ENCODE results near the gene NABP2. TPM values are rescaled to one million over a fixed set of nuclear protein-coding genes. Genes with fewer than 3 reads are reported as not detected.
"Not testable (repeated sequence)": the region's sequence is repeated elsewhere in the genome, so short reads cannot be mapped to it uniquely, and the experiment has no call there.

The NABP2 gene
- total and polyA plus RNA-seq, 9 donors: 19.8 to 43.7 (median 28.9) TPM

DNA sequence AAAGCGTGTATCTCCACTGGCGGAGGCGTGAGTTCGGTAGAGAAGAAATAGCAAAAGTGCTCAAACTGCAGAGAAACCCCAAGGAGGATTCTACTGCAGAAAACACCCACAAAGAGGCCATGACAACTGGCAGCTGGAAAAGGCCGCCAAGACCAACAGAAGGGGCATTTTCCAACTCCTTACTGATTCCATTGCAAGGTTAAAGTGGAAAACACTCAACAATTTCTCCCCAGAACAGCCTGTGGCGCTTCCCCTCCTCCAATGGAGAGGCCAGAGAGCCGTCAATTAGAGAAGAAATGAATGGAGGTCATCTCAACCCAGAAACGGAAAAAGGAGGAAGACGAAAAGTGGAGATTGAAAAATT is 34.7 kb downstream of the NABP2 start:
- peaks cover 4% of the 10 kb centered on the region for H3K4me1 ChIP-seq (ENCODE audit: insufficient read depth)
- H3K27ac ChIP-seq: peak overlapping the region; percentile 41 to 87
- DNase-seq: no peak
- no peaks in the 10 kb centered on the region for H3K9me3 ChIP-seq
- peak overlapping the region; percentile 88 for H3K4me3 ChIP-seq
- TF ChIP-seq EP300 (IDR thresholded peaks at IDR 0.05): no peak
- TF ChIP-seq, protein P1, sequence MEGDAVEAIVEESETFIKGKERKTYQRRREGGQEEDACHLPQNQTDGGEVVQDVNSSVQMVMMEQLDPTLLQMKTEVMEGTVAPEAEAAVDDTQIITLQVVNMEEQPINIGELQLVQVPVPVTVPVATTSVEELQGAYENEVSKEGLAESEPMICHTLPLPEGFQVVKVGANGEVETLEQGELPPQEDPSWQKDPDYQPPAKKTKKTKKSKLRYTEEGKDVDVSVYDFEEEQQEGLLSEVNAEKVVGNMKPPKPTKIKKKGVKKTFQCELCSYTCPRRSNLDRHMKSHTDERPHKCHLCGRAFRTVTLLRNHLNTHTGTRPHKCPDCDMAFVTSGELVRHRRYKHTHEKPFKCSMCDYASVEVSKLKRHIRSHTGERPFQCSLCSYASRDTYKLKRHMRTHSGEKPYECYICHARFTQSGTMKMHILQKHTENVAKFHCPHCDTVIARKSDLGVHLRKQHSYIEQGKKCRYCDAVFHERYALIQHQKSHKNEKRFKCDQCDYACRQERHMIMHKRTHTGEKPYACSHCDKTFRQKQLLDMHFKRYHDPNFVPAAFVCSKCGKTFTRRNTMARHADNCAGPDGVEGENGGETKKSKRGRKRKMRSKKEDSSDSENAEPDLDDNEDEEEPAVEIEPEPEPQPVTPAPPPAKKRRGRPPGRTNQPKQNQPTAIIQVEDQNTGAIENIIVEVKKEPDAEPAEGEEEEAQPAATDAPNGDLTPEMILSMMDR (IDR thresholded peaks at IDR 0.05): no peak
- no peak for TF ChIP-seq POLR2A (IDR thresholded peaks at IDR 0.05)
- no peaks in the 10 kb centered on the region for H3K27me3 ChIP-seq
- intact Hi-C loops (cut with DNase I): no loop called here
- H3K36me3 ChIP-seq: no peaks in the 10 kb centered on the region
- WGBS, 3 donors: 2 to 6% (median 5%) methylated on average over 9 of the region's 9 CpGs

DNA sequence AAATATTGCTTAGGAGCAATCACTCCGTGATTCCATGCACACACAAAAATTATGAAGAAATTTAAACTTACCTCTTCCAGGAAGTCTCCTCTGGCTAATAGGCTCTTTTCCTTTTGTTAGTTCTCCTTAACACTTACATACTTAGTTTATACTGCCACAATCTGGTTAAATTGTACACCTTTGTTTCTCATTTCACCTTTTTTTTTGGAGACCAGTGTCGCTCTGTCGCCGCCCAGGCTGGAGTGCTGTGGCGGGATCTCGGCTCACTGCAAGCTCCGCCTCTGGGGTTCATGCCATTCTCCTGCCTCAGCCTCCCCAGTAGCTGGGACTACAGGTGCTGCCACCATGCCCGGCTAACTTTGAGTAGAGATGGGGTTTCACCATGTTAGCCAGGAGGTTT is 36.2 kb downstream of the NABP2 start:
- Histone ChIP-seq H3K27me3 (no peaks in the 10 kb centered on the region), H3K36me3 (no peaks in the 10 kb centered on the region), H3K4me3 (no peak overlapping the region), H3K9me3 (no peaks in the 10 kb centered on the region), H3K4me1 (ENCODE audit: insufficient read depth) (peaks cover 4% of the 10 kb centered on the region), H3K27ac (no peak overlapping the region)
- TF ChIP-seq, protein P1 (IDR thresholded peaks at IDR 0.05): no peak
- TF ChIP-seq EP300 (IDR thresholded peaks at IDR 0.05) (no peak), POLR2A (IDR thresholded peaks at IDR 0.05) (no peak)
- 84 to 89% (median 87%) methylated on average over 8 of the region's 8 CpGs for WGBS, 3 donors
- DNase-seq: no peak
- intact Hi-C loops (cut with DNase I): no loop called here

DNA sequence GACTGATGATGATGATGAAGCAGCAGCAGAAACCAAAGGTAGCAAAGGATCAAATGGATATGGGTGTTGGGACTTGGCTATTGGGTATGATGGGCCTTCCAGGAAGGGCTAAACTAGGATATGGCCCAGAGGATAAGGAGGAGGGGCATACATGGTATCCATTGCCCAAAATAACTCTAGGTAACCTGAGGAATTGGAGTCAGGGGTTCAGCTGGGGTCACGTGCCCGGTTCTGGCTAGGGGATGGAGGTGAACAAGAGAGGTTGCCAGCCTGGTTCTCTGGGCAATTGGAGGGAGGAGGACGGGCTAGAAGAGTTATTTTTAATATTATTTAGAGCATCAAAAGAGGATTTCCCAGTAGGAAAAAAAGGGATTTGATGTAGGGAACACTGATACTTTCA is 36.8 kb downstream of the NABP2 start:
- no peak overlapping the region for H3K4me3 ChIP-seq
- no peaks in the 10 kb centered on the region for H3K27me3 ChIP-seq
- WGBS, 3 donors: 77 to 84% (median 80%) methylated on average over 3 of the region's 3 CpGs
- TF ChIP-seq, protein P1 (IDR thresholded peaks at IDR 0.05): no peak
- TF ChIP-seq POLR2A (IDR thresholded peaks at IDR 0.05): no peak
- no peak for TF ChIP-seq EP300 (IDR thresholded peaks at IDR 0.05)
- H3K4me1 ChIP-seq (ENCODE audit: insufficient read depth): peaks cover 4% of the 10 kb centered on the region
- H3K36me3 ChIP-seq: no peaks in the 10 kb centered on the region
- no peak overlapping the region for H3K27ac ChIP-seq
- intact Hi-C loops (cut with DNase I): no loop called here
- no peak for DNase-seq
- H3K9me3 ChIP-seq: no peaks in the 10 kb centered on the region

DNA sequence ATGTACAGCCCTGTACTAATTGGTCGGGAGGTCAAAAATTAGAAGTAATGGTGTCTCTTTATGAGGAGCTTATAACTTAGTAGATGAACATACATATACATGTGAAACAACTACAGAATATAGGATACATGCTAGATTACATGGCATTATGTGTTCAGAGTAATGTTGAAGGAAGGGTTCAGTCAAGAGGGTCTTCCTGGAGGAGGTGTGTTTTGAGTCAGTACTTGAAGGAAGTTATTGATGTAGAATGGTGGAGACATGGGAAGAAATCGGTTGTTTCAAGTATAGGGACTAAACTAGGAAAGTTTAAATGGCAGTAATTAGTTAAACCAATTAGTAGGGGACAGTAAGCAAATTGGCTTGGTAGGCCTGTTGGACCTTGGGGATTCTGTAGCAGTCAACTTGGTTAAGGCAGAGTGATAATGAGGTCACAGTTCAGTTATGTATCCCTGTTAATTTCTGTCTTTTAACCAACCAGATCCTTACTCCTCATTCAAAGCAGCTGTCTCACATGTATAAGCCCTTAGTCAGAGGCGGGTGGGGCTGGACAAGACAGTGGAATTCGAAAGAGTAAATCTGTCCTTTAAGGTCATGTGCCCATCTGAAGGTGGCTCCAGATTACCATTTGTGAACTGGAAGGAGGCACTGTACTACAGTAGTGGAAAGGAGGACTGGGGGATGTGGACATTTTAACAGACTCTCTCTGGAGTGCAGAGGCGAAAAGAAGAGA is 37.5 kb downstream of the NABP2 start:
- no peak for DNase-seq
- TF ChIP-seq EP300 (IDR thresholded peaks at IDR 0.05): no peak
- TF ChIP-seq POLR2A (IDR thresholded peaks at IDR 0.05): no peak
- TF ChIP-seq, protein P1 (IDR thresholded peaks at IDR 0.05): no peak
- no peak overlapping the region for H3K27ac ChIP-seq

DNA sequence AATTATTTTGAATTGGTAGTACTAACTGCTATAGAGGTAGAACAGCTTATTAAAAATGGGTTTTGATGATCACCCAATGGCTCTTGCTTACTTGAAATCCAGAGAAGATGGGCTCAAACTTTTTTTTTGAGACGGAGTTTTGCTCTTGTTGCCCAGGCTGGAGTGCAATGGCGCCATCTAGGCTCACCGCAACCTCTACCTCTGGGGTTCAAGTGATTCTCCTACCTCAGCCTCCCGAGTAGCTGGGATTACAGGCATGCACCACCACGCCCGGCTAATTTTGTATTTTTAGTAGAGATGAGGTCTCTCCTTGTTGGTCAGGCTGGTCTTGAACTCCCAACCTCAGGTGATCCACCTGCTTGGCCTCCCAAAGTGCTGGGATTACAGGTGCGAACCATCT is 38.8 kb downstream of the NABP2 start:
- intact Hi-C loops (cut with DNase I); H3K36me3 ChIP-seq; H3K4me3 ChIP-seq; H3K9me3 ChIP-seq; DNase-seq; H3K4me1 ChIP-seq (ENCODE audit: insufficient read depth); H3K27me3 ChIP-seq; H3K27ac ChIP-seq: not testable (repeated sequence)
- WGBS, 3 donors: 87 to 88% (median 88%) methylated on average over 7 of the region's 7 CpGs

More for the DNA sequence above, 37.5 kb downstream of the NABP2 start:
- Histone ChIP-seq H3K4me1 (ENCODE audit: insufficient read depth) (peaks cover 6% of the 10 kb centered on the region), H3K36me3 (no peaks in the 10 kb centered on the region), H3K27me3 (no peaks in the 10 kb centered on the region), H3K9me3 (no peaks in the 10 kb centered on the region), H3K4me3 (no peak overlapping the region)
- intact Hi-C loops (cut with DNase I): no loop called here
- 80 to 85% (median 82%) methylated on average over 5 of the region's 5 CpGs for WGBS, 3 donors

DNA sequence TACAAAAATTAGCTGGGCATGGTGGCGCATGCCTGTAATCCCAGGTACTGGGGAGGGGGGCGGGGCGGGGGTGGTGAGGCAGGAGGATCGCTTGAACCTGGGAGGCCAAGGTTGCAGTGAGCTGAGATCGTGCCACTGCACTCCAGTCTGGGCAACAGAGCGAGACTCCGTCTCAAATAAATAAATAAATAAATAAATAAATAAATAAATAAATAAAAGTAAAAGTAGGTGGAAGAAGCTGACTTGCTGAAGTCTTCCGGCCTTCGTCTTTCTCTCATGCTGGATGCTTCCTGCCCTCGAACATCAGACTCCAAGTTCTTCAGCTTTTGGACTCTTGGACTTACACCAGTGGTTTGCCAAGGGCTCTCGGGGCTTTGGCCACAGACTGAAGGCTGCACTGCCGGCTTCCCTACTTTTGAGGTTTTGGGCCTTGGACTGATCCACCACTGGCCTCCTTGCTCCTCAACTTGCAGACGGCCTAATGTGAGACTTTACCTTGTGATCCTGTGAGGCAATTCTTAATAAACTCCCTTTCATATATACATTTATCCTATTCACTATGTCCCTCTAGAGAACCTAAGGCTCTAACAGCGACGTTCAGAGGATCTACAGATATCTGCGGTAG is 42.0 kb downstream of the NABP2 start:
- not testable (repeated sequence) for DNase-seq

More for the DNA sequence above, 42.0 kb downstream of the NABP2 start:
- H3K36me3 ChIP-seq; H3K27me3 ChIP-seq; intact Hi-C loops (cut with DNase I); H3K9me3 ChIP-seq; H3K4me1 ChIP-seq (ENCODE audit: insufficient read depth): not testable (repeated sequence)
- H3K4me3 ChIP-seq: peak overlapping the region; percentile 76
- H3K27ac ChIP-seq: peak overlapping the region; percentile 89 to 93
- WGBS, 3 donors: 50 to 56% (median 52%) methylated on average over 16 of the region's 16 CpGs

Measured in ovary (tissue), 9 donors.